ENCODE data around the gene CALML3. TPM values are rescaled to one million over a fixed set of nuclear protein-coding genes. Genes with fewer than 3 reads are reported as not detected.

CALML3 gene
- total and polyA plus RNA-seq, 4 donors: 0.02 to 0.11 (median 0.04) TPM; not detected in 1

DNA sequence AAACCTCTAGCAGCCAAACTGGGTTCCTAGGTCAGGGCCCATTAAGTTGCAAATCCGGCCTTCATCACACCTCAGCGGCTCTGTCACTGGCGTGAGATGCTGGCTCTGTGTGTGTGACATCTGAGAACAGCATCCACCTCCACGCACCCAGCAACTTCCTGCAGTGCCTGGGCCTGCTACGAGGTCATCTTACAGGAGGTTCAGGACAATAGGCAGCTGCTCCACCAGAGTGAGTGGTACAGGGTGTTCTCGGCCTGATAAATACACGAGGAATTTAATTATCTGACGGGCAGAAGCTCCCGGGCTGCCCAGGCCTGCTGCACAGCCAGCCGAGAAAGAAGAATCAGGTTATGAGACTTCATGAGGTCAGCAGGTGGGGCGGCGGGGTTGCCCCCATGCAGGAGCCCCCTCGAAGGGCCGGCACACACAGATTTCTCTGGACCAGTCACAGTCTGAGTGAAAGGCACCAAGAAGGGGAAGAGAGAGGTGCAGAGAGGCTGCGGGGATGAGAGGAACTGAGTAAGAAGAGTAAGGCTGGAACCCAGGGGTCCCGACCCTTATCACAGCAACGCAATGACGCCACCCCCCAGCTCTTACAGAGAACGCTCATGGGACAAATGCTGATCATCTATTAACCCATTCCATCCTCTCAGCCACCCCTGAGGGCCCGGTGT lies 49.3 kb downstream of the CALML3 start:
- Histone ChIP-seq H3K9me3 (ENCODE audit: control insufficient read depth in 4 of 4, insufficient read depth in 3 of 4, low read length in 3 of 4) (no peaks in the 10 kb centered on the region), H3K27me3 (ENCODE audit: control insufficient read depth in 3 of 3, insufficient read depth in 3 of 3, low read length in 2 of 3) (no peaks in the 10 kb centered on the region), H3K4me3 (no peak overlapping the region), H3K27ac (ENCODE audit: low read depth in 1 of 2, low read length in 1 of 2) (no peak overlapping the region), H3K9ac (ENCODE audit: insufficient read depth in 1 of 2, low read length in 2 of 2) (no peak overlapping the region), H3K4me1 (ENCODE audit: control insufficient read depth in 5 of 5, insufficient read depth in 5 of 5, low read length in 5 of 5) (no peaks in the 10 kb centered on the region), H3K36me3 (ENCODE audit: control insufficient read depth in 4 of 4, insufficient read depth in 4 of 4, low read length in 4 of 4) (no peaks in the 10 kb centered on the region)
- DNase-seq: no peak
- WGBS, 2 donors: 92 to 94% methylated on average over 20 of the region's 20 CpGs
- ATAC-seq (ENCODE audit: insufficient read depth, low FRiP score): no peak
- no peak for TF ChIP-seq CTCF (IDR thresholded peaks at IDR 0.05; ENCODE audit: control extremely low read depth, extremely low read depth)

DNA sequence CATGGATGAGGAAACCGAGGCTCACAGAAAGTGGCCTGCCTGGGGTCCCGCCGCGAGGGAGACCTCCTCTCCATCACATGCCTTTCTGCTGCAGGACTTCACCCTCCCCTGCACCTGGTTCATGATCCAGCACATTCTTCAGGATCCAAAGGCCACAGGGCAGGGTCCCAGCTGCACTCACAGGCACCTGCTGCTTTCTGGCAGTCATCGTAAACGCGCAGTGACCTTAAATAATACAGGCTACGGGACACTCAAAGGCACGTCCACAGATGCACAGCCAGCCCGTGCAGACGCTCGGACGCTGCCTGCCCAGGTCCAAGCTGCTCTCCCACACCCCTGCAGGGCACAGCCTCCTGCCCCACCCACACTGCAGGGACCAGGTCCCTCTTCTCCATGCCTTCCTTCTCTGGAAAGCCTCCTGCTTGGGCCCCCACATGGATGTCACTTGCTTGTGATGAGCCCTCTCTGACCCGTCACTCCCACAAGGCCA lies 49.9 kb downstream of the CALML3 start:
- no peak for TF ChIP-seq CTCF (IDR thresholded peaks at IDR 0.05; ENCODE audit: control extremely low read depth, extremely low read depth)
- Histone ChIP-seq H3K9ac (ENCODE audit: insufficient read depth in 1 of 2, low read length in 2 of 2) (no peak overlapping the region), H3K9me3 (ENCODE audit: control insufficient read depth in 4 of 4, insufficient read depth in 3 of 4, low read length in 3 of 4) (no peaks in the 10 kb centered on the region), H3K4me1 (ENCODE audit: control insufficient read depth in 5 of 5, insufficient read depth in 5 of 5, low read length in 5 of 5) (no peaks in the 10 kb centered on the region), H3K27me3 (ENCODE audit: control insufficient read depth in 3 of 3, insufficient read depth in 3 of 3, low read length in 2 of 3) (no peaks in the 10 kb centered on the region), H3K36me3 (ENCODE audit: control insufficient read depth in 4 of 4, insufficient read depth in 4 of 4, low read length in 4 of 4) (no peaks in the 10 kb centered on the region), H3K27ac (ENCODE audit: low read depth in 1 of 2, low read length in 1 of 2) (no peak overlapping the region), H3K4me3 (no peak overlapping the region)
- ATAC-seq (ENCODE audit: insufficient read depth, low FRiP score) (no peak), DNase-seq (no peak)
- WGBS, 2 donors: 92 to 94% methylated on average over 14 of the region's 14 CpGs

GRCh38 chr10:5575144-5575481 lies 50.4 kb downstream of the CALML3 start:
- TF ChIP-seq CTCF (IDR thresholded peaks at IDR 0.05; ENCODE audit: control extremely low read depth, extremely low read depth): no peak
- H3K9ac ChIP-seq (ENCODE audit: insufficient read depth in 1 of 2, low read length in 2 of 2): no peak overlapping the region
- no peak overlapping the region for H3K4me3 ChIP-seq
- DNase-seq (no peak), ATAC-seq (ENCODE audit: insufficient read depth, low FRiP score) (no peak)
- WGBS, 2 donors: 73 to 79% methylated on average over 9 of the region's 9 CpGs
- no peaks in the 10 kb centered on the region for H3K9me3 ChIP-seq (ENCODE audit: control insufficient read depth in 4 of 4, insufficient read depth in 3 of 4, low read length in 3 of 4)
- H3K27ac ChIP-seq (ENCODE audit: low read depth in 1 of 2, low read length in 1 of 2): no peak overlapping the region
- H3K4me1 ChIP-seq (ENCODE audit: control insufficient read depth in 5 of 5, insufficient read depth in 5 of 5, low read length in 5 of 5): no peaks in the 10 kb centered on the region
- H3K27me3 ChIP-seq (ENCODE audit: control insufficient read depth in 3 of 3, insufficient read depth in 3 of 3, low read length in 2 of 3): no peaks in the 10 kb centered on the region
- H3K36me3 ChIP-seq (ENCODE audit: control insufficient read depth in 4 of 4, insufficient read depth in 4 of 4, low read length in 4 of 4): no peaks in the 10 kb centered on the region

Measured in lung (tissue), 12 donors.